Tibial artery (tissue), 4 donors: Measurements from ENCODE around the gene CCSER1.

Source experiments
- DNase-seq, 2 donors: peaks; one replicate each; pipeline ENCODE4 v3.0.0-alpha.2; 2019
- H3K27ac ChIP-seq, 2 donors: fragments of 200-600 bp; sonication (generic) in 1 of 2; 1 replicate in 1 of 2; 2 replicates in 1 of 2; pipeline ENCODE4 v1.5.1; 2018 to 2019; ENCODE audit warnings: mild to moderate bottlenecking in 1 of 2
- H3K27me3 ChIP-seq, 2 donors: fragments of 200-600 bp; sonication (generic) in 1 of 2; one replicate each; pipeline versions ENCODE4 v1.5.1 to v1.6.0; 2016 to 2019
- H3K36me3 ChIP-seq, 3 donors: fragments of 200-600 bp; sonication (generic) in 2 of 3; one replicate each; pipeline ENCODE4 v1.5.1; 2016 to 2019; ENCODE audit warnings: mild to moderate bottlenecking in 2 of 3
- H3K4me1 ChIP-seq, 4 donors: fragments of 200-600 bp; sonication (generic) in 2 of 4; 1 replicate in 3 of 4; 2 replicates in 1 of 4; pipeline ENCODE4 v1.5.1; 2016 to 2019
- H3K4me3 ChIP-seq, 2 donors: fragments of 200-600 bp; sonication (generic) in 1 of 2; 1 replicate in 1 of 2; 2 replicates in 1 of 2; pipeline ENCODE4 v1.5.1; 2018 to 2019; ENCODE audit warnings: mild to moderate bottlenecking in 2 of 2
- H3K9me3 ChIP-seq, 3 donors: fragments of 200-600 bp; sonication (generic) in 1 of 3; one replicate each; pipeline ENCODE4 v1.5.1; 2016 to 2019
- intact Hi-C: fragments of 100-400 bp; cut with DNase I; formaldehyde crosslinking; loops from one replicate; pipeline ENCODE4 v1.15.0; 2023; ENCODE audit warnings: low total_unique reads
- TF ChIP-seq, protein P1 (sequence below), 2 experiments: fragments of 200-600 bp in 1 of 2; fragments of 450-650 bp in 1 of 2; IDR thresholded peaks; one replicate each; pipeline ENCODE4 v1.5.1; 2017 to 2019; ENCODE audit warnings: antibody characterized with exemption in 2 of 2, mild to moderate bottlenecking in 1 of 2, moderate library complexity in 1 of 2

The CCSER1 gene

GRCh38 chr4:90926957-90927356 lies 799.8 kb downstream of the CCSER1 start:
- no peak for DNase-seq
- TF ChIP-seq, protein P1, sequence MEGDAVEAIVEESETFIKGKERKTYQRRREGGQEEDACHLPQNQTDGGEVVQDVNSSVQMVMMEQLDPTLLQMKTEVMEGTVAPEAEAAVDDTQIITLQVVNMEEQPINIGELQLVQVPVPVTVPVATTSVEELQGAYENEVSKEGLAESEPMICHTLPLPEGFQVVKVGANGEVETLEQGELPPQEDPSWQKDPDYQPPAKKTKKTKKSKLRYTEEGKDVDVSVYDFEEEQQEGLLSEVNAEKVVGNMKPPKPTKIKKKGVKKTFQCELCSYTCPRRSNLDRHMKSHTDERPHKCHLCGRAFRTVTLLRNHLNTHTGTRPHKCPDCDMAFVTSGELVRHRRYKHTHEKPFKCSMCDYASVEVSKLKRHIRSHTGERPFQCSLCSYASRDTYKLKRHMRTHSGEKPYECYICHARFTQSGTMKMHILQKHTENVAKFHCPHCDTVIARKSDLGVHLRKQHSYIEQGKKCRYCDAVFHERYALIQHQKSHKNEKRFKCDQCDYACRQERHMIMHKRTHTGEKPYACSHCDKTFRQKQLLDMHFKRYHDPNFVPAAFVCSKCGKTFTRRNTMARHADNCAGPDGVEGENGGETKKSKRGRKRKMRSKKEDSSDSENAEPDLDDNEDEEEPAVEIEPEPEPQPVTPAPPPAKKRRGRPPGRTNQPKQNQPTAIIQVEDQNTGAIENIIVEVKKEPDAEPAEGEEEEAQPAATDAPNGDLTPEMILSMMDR (IDR thresholded peaks at IDR 0.05), result no peak
- H3K27me3 ChIP-seq, result no peaks in the 10 kb centered on the region
- no peak overlapping the region for H3K27ac ChIP-seq
- H3K9me3 ChIP-seq, result no peaks in the 10 kb centered on the region
- intact Hi-C loops, result no loop called here
- no peaks in the 10 kb centered on the region for H3K4me1 ChIP-seq
- H3K4me3 ChIP-seq, result no peak overlapping the region
- no peaks in the 10 kb centered on the region for H3K36me3 ChIP-seq

DNA sequence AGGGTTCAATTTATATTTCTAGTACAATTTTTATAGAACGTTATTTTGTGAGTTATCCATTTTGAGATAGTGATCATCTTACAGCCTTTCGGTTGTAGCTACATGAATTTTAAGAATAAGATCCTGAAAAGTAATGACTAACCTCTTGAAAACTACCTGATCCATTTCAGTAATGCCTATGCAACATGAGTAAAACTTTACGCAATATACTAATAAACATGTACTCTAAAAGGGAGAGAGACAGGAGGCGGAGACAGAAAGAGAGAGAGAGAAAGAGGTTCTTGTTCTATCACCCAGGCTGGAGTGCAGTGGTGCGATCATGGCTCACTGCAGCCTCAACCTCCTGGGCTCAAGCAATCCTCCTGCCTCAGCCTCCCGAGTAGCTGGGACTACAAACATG lies 816.1 kb downstream of the CCSER1 start:
- intact Hi-C loops, result no loop called here

GRCh38 chr4:90946945-90947344 lies 819.8 kb downstream of the CCSER1 start:
- Histone ChIP-seq H3K4me1 (no peaks in the 10 kb centered on the region), H3K4me3 (no peak overlapping the region), H3K27me3 (no peaks in the 10 kb centered on the region), H3K27ac (no peak overlapping the region), H3K36me3 (no peaks in the 10 kb centered on the region), H3K9me3 (no peaks in the 10 kb centered on the region)
- intact Hi-C loops, result no loop called here
- DNase-seq, result no peak
- TF ChIP-seq, protein P1 (IDR thresholded peaks at IDR 0.05), result no peak

More for the DNA sequence above, 816.1 kb downstream of the CCSER1 start:
- H3K27me3 ChIP-seq, result no peaks in the 10 kb centered on the region
- H3K9me3 ChIP-seq, result no peaks in the 10 kb centered on the region
- H3K4me3 ChIP-seq, result no peak overlapping the region
- H3K4me1 ChIP-seq, result no peaks in the 10 kb centered on the region
- H3K27ac ChIP-seq, result no peak overlapping the region
- TF ChIP-seq, protein P1 (IDR thresholded peaks at IDR 0.05), result no peak
- DNase-seq, result no peak
- H3K36me3 ChIP-seq, result no peaks in the 10 kb centered on the region

DNA sequence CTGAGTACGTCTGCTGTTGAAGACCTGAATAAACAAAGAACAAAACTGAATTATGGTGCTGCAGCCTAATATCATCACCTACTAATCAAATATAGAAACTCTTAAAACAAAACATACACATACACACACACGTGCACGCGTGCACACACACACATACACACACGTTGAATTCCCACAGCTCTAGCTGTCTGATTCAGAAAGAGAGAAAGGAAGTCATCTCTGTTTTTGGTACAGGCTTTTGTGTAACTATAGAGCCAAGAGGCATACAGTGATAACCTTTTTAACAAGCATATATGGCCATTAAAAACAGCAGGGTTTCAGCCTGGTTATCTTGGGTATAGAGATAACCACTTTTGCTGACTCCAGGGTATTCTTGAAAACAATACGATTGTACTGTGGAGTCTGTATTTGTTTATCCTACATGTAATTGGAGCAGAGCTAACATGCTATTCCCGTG lies 823.2 kb downstream of the CCSER1 start:
- Histone ChIP-seq H3K27me3 (no peaks in the 10 kb centered on the region), H3K9me3 (no peaks in the 10 kb centered on the region), H3K4me1 (no peaks in the 10 kb centered on the region), H3K4me3 (no peak overlapping the region), H3K27ac (no peak overlapping the region), H3K36me3 (no peaks in the 10 kb centered on the region)
- DNase-seq, result no peak
- TF ChIP-seq, protein P1 (IDR thresholded peaks at IDR 0.05), result no peak
- intact Hi-C loops, result no loop called here

GRCh38 chr4:90951037-90951436 lies 823.8 kb downstream of the CCSER1 start:
- intact Hi-C loops, result no loop called here
- Histone ChIP-seq H3K27ac (no peak overlapping the region), H3K27me3 (no peaks in the 10 kb centered on the region), H3K4me3 (no peak overlapping the region), H3K9me3 (no peaks in the 10 kb centered on the region), H3K36me3 (no peaks in the 10 kb centered on the region), H3K4me1 (no peaks in the 10 kb centered on the region)
- no peak for DNase-seq
- TF ChIP-seq, protein P1 (IDR thresholded peaks at IDR 0.05), result no peak
